ENCODE results near the gene ZDHHC18.

- no peak for TF ChIP-seq GATA3 (IDR thresholded peaks at IDR 0.05; ENCODE audit: low read depth, low read length)
- TF ChIP-seq GATA2 (IDR thresholded peaks at IDR 0.05; ENCODE audit: low read depth, low read length), result no peak
Measured at GRCh38 chr1:26811057-26811456, 15.4 kb upstream of the ZDHHC18 start.
